Measurements from ENCODE around the gene C1GALT1C1L.
"Not testable (repeated sequence)": the region's sequence is repeated elsewhere in the genome, so short reads cannot be mapped to it uniquely, and the experiment has no call there.

C1GALT1C1L gene

GRCh38 chr2:43676322-43677050 lies at the start of gene C1GALT1C1L:
Gene C1GALT1C1L (minus strand): TSS chr2:43676429. CDS start chr2:43676322, 107 bp downstream.
- DNase-seq (ENCODE audit: low spot score) = no peak

GRCh38 chr2:43725711-43726246 lies 49.5 kb upstream of the C1GALT1C1L start:
- DNase-seq (ENCODE audit: low spot score) = no peak

GRCh38 chr2:43724728-43725526 lies 48.7 kb upstream of the C1GALT1C1L start:
- DNase-seq (ENCODE audit: low spot score) = no peak

GRCh38 chr2:43718530-43719124 lies 42.4 kb upstream of the C1GALT1C1L start:
- no peak for DNase-seq (ENCODE audit: low spot score)

GRCh38 chr2:43717322-43717721 lies 41.1 kb upstream of the C1GALT1C1L start:
- no peak for DNase-seq (ENCODE audit: low spot score)

GRCh38 chr2:43715300-43716098 lies 39.3 kb upstream of the C1GALT1C1L start:
- DNase-seq (ENCODE audit: low spot score) = no peak

- no peak for DNase-seq (ENCODE audit: low spot score)
Observed at GRCh38 chr2:43714164-43714563, 37.9 kb upstream of the C1GALT1C1L start.

GRCh38 chr2:43710866-43711265 lies 34.6 kb upstream of the C1GALT1C1L start:
- no peak for DNase-seq (ENCODE audit: low spot score)

- DNase-seq (ENCODE audit: low spot score) = no peak
Observed at GRCh38 chr2:43708891-43709290, 32.7 kb upstream of the C1GALT1C1L start.

GRCh38 chr2:43708178-43708577 lies 31.9 kb upstream of the C1GALT1C1L start:
- DNase-seq (ENCODE audit: low spot score) = no peak

- no peak for DNase-seq (ENCODE audit: low spot score)
Observed at GRCh38 chr2:43707255-43708015, 31.2 kb upstream of the C1GALT1C1L start.

- no peak for DNase-seq (ENCODE audit: low spot score)
Observed at GRCh38 chr2:43701111-43701510, 24.9 kb upstream of the C1GALT1C1L start.

- no peak for DNase-seq (ENCODE audit: low spot score)
Observed at GRCh38 chr2:43699761-43700160, 23.5 kb upstream of the C1GALT1C1L start.

- not testable (repeated sequence) for DNase-seq (ENCODE audit: low spot score)
Observed at GRCh38 chr2:43698140-43698539, 21.9 kb upstream of the C1GALT1C1L start.

GRCh38 chr2:43692428-43692994 lies 16.3 kb upstream of the C1GALT1C1L start:
- DNase-seq (ENCODE audit: low spot score) = no peak

GRCh38 chr2:43689999-43690398 lies 13.8 kb upstream of the C1GALT1C1L start:
- DNase-seq (ENCODE audit: low spot score) = no peak

- DNase-seq (ENCODE audit: low spot score) = no peak
Observed at GRCh38 chr2:43685357-43685756, 9.1 kb upstream of the C1GALT1C1L start.

GRCh38 chr2:43677783-43678182 lies 1.6 kb upstream of the C1GALT1C1L start:
- not testable (repeated sequence) for DNase-seq (ENCODE audit: low spot score)

- no peak for DNase-seq (ENCODE audit: low spot score)
Observed at GRCh38 chr2:43675646-43676321, 445 bp downstream of the C1GALT1C1L start.

GRCh38 chr2:43657241-43657640 lies 19.0 kb downstream of the C1GALT1C1L start:
- DNase-seq (ENCODE audit: low spot score) = no peak
